Kidney (tissue), 14 donors: ENCODE measurements around the gene LMBR1. TPM values are rescaled to one million over a fixed set of nuclear protein-coding genes. Genes with fewer than 3 reads are reported as not detected.

ENCODE experiments used
- DNase-seq, 5 donors: peaks; one replicate each; pipeline ENCODE4 v3.0.0-alpha.2; 2013 to 2020
- FAIRE-seq: peaks from 2 replicates; lab custom pipeline; 2012; peaks lifted over from hg19 to GRCh38; lab: Jason Lieb, UNC
- H3K27ac ChIP-seq, 2 donors: one replicate each; pipeline ENCODE4 v1.7.0; 2013; ENCODE audit warnings: low read depth in 2 of 2, low read length in 2 of 2, inconsistent platforms in 1 of 2
- H3K27me3 ChIP-seq: one replicate; pipeline ENCODE4 v1.7.1; 2013; ENCODE audit warnings: low read length, inconsistent platforms; ENCODE audit not compliant: control insufficient read depth, insufficient read depth
- H3K36me3 ChIP-seq, 3 donors: one replicate each; pipeline versions ENCODE4 v1.7.0 to v1.7.1; 2013; ENCODE audit warnings: low read length in 3 of 3, control low read depth in 1 of 3, inconsistent platforms in 1 of 3; ENCODE audit not compliant: insufficient read depth in 3 of 3, control insufficient read depth in 2 of 3
- H3K4me1 ChIP-seq, 3 donors: one replicate each; pipeline versions ENCODE4 v1.7.0 to v1.7.1; 2013; ENCODE audit warnings: low read length in 3 of 3, inconsistent platforms in 1 of 3, low read depth in 1 of 3; ENCODE audit not compliant: control insufficient read depth in 2 of 3, insufficient read depth in 2 of 3
- H3K4me3 ChIP-seq, 3 donors: one replicate each; pipeline versions ENCODE4 v1.7.0 to v1.8.1; 2013; ENCODE audit warnings: low read length in 3 of 3, control low read depth in 1 of 3, inconsistent platforms in 1 of 3
- H3K9ac ChIP-seq, 3 donors: one replicate each; pipeline versions ENCODE4 v1.7.0 to v1.7.1; 2013; ENCODE audit warnings: low read length in 3 of 3, control low read depth in 1 of 3, inconsistent platforms in 1 of 3
- H3K9me3 ChIP-seq, 3 donors: one replicate each; pipeline versions ENCODE4 v1.7.0 to v1.7.1; 2013; ENCODE audit warnings: low read length in 3 of 3, control low read depth in 1 of 3, inconsistent platforms in 1 of 3; ENCODE audit not compliant: control insufficient read depth in 2 of 3, insufficient read depth in 1 of 3
- intact Hi-C: fragments of 100-400 bp; cut with DNase I; formaldehyde crosslinking; loops from one replicate; pipeline ENCODE4 v1.11.1; 2022
- polyA plus RNA-seq: library from polyadenylated mRNA; stranded (reverse); fragments of 350-450 nt; fragmentation: Illumina TruSeq; extraction: RNeasy Lipid Tissue Mini Kit (QIAGEN cat#74804); gene quantifications from one replicate; pipeline ENCODE4 v1.2.3, GENCODE V29; 2014; ENCODE audit warnings: low read depth, low replicate concordance; ENCODE audit not compliant: insufficient read depth
- total RNA-seq: library from RNA; stranded (reverse); fragmentation: NEBNext Ultra II Directional; extraction: Animal tissue kit (Norgen Biotek cat#: 25700); gene quantifications from one replicate; pipeline ENCODE4 v1.2.1, GENCODE V29; 2021
- TF ChIP-seq, protein P1 (sequence below): IDR thresholded peaks from 3 replicates; pipeline ENCODE4 v1.5.1; 2012; ENCODE audit warnings: mild to moderate bottlenecking, moderate library complexity, borderline replicate concordance; ENCODE audit not compliant: insufficient read depth; ENCODE audit errors: extremely low read depth
- donor health status: control.
- donor health status: control.
- donor health status: control.
- donor health status: control.
- donor health status: control.
- donor health status: DM: yes; HTN: yes; CAD: no.
- donor health status: Normal renal cell carcinoma (clear cell type).

LMBR1 gene
- total and polyA plus RNA-seq, 2 donors from 2014 or later, result 19.6 to 82.6 TPM

GRCh38 chr7:156772725-156773124 lies 120.3 kb downstream of the LMBR1 start:
- no peak overlapping the region for H3K27ac ChIP-seq
- H3K9ac ChIP-seq, result no peak overlapping the region
- no peak for DNase-seq
- no peaks in the 10 kb centered on the region for H3K4me1 ChIP-seq
- no peak for FAIRE-seq
- H3K27me3 ChIP-seq, result no peaks in the 10 kb centered on the region
- intact Hi-C loops, result no loop called here
- no peak overlapping the region for H3K4me3 ChIP-seq
- H3K9me3 ChIP-seq, result no peaks in the 10 kb centered on the region
- TF ChIP-seq, protein P1, sequence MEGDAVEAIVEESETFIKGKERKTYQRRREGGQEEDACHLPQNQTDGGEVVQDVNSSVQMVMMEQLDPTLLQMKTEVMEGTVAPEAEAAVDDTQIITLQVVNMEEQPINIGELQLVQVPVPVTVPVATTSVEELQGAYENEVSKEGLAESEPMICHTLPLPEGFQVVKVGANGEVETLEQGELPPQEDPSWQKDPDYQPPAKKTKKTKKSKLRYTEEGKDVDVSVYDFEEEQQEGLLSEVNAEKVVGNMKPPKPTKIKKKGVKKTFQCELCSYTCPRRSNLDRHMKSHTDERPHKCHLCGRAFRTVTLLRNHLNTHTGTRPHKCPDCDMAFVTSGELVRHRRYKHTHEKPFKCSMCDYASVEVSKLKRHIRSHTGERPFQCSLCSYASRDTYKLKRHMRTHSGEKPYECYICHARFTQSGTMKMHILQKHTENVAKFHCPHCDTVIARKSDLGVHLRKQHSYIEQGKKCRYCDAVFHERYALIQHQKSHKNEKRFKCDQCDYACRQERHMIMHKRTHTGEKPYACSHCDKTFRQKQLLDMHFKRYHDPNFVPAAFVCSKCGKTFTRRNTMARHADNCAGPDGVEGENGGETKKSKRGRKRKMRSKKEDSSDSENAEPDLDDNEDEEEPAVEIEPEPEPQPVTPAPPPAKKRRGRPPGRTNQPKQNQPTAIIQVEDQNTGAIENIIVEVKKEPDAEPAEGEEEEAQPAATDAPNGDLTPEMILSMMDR, result no peak
- H3K36me3 ChIP-seq, result no peaks in the 10 kb centered on the region

DNA sequence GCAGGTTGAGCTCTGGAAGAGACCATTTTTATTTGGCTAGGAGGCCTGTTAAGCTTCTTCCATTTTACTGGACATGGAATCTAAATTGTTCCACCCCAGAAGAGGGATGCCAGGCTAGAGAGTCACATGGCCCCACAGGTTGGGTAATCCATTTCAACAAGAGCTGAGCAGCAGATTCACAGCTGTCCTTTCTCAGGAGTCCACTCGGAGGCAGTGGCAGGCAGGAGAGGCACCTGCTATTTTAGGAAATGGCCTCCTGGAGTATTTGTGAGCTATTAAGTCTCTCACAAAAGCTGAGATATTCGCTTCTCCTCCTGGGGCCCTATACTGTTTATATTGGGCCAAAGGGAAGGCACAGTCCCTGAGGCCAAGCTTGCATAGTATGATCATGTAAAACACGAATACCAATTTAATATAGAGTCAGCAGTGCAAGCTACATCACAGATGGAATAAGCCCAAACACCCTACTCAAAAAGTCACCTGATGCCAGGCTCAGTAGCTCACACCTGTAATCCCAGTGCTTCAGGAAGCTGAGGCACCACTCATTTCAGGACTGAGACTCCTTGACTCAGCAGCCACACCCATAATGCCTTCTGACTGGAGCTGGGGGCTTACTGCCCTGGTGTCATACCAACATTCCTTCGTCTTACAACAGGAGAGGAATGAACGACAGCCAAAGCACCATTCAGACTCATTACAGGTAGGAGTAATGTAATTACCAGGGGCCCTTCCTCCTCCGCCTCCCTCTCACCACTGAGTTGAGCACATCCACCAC lies 124.1 kb downstream of the LMBR1 start:
- Histone ChIP-seq H3K9ac (no peak overlapping the region), H3K9me3 (no peaks in the 10 kb centered on the region), H3K27me3 (no peaks in the 10 kb centered on the region), H3K4me3 (no peak overlapping the region), H3K36me3 (no peaks in the 10 kb centered on the region), H3K4me1 (no peaks in the 10 kb centered on the region), H3K27ac (no peak overlapping the region)
- DNase-seq (no peak), FAIRE-seq (no peak)
- intact Hi-C loops, result no loop called here
- TF ChIP-seq, protein P1, result no peak

DNA sequence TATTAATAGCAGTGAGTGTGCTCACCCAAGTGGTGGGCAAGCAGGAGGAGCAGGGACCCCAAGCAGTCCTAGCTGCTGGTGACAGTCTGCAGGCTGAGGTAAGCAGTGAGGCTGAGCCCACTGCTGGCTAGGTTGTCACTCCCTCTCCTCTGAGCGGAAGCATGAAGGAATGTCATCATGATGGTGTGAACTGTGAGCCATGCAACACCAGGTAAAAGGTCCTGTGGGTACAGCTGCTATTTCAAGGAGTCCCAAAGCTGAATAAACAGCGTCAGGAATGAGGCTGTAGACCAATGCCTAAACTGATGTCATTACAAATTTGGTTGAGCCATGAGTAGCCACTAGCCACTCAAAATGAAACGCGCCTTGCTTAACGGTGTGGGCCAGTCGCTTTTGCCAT lies 126.3 kb downstream of the LMBR1 start:
- Histone ChIP-seq H3K36me3 (no peaks in the 10 kb centered on the region), H3K9ac (no peak overlapping the region), H3K27ac (no peak overlapping the region), H3K4me1 (no peaks in the 10 kb centered on the region), H3K4me3 (no peak overlapping the region), H3K9me3 (no peaks in the 10 kb centered on the region), H3K27me3 (no peaks in the 10 kb centered on the region)
- TF ChIP-seq, protein P1, result no peak
- no peak for DNase-seq
- intact Hi-C loops, result no loop called here
- FAIRE-seq, result no peak
